CD4-positive, alpha-beta T cell treated with Interleukin-1 beta for 1 hour (primary cell): ENCODE data around the gene STPG1.
"Not testable (repeated sequence)": the region's sequence is repeated elsewhere in the genome, so short reads cannot be mapped to it uniquely, and the experiment has no call there.

Source experiments
- DNase-seq, 2 donors: peaks; one replicate each; pipeline ENCODE4 v3.0.0-alpha.2; 2020 to 2022

Gene STPG1, protein sequence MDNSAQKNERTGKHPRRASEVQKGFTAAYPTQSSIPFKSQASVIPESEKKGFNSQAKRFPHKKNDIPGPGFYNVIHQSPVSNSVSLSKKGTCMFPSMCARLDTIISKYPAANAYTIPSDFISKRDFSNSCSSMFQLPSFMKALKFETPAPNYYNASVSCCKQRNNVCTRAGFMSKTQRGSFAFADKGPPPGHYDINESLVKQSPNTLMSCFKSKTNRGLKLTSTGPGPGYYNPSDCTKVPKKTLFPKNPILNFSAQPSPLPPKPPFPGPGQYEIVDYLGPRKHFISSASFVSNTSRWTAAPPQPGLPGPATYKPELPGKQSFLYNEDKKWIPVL

DNA sequence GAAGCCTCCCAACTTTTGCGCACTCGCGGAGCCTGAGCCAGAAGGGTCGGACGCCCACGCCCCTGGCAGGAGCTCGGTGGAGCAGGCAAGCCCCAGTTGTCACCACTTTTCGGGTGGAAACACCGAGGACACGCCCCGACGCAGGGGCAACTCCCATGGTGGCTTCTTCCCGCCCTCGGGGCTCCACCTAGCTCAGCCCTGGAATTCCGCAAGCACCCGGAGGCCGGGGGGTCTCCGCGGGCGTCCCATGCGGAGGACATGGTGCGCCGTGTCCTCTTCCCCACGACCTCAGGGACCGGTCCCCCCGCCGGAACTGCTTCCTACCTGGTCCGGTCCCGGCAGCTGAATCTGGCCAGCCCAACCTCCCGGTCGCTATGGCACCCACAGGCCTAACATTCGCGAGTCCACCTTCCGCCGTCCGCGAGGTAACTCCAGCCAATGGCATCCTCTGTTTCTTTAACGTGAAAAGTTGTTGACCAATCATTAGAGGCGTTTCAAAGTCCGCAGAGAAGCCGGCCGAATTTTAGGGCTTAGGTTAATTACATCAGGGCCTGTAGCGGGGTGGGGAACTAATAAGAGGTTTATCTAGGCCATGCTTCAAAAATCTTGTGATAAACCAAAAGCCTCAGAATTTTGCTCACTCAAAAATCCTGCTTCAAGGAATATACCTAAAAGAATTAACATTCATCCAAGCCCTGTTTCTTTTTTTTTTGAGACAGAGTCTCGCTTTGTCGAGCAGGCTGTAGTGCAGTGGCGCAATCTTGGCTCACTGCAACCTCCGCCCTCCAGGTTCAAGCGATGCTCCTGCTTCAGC is at the start of gene STPG1:
STPG1 (minus strand) TSS at position 433 of the 814 bp plus-strand sequence. CDS start 12,394 bp downstream, outside the sequence.
- DNase-seq = peak; percentile 84 to 91

DNA sequence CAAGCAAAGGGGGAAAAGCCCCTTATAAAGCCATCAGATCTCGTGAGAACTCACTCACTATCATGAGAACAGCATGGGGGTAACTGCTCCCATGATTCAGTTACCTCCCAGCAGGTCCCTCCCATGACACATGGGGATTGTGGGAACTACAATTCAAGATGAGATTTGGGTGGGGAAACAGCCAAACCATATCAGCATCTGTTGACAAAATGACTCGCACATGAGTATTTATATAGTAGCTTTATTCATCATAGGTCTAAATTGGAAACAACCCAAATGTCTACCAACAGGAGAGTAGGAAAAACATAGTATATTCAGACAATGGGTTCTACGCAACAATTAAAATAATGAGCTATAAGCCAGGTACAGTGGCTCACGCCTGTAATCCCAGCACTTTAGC is 48.5 kb upstream of the STPG1 start:
- not testable (repeated sequence) for DNase-seq

DNA sequence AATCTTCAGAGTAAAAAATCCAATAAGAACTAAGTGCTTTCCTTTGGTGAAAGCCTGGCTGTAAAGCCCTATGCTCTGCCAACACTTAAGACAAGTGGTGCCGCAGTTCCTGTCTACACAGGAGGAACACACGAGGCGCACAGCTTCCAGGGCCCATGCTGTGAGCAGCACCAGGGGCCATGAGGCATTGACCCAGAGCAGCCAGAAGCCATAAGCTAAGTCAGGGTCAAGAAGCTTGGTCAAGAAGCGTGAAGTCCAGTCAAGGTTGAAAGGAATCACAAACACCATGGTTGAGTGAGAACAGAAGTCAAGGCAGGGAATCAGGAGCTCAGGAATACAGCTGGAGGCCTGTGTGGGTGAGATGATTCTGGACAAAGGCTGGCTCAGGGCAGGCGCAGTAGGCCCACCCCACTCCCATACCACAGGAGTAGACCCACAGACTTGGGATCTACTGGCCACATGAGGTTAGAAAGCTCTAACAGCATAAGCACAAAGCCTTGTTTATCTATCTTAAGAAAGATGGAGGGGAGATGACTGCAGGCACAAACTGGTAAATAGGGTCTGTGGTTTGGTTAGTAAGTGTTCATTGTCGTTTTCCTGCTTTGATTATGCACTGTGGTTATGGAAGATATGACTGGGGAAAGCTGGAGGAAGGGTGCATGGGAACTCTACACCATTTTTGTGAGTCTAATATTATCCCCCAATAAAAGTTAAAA is 46.1 kb upstream of the STPG1 start:
- DNase-seq = no peak

DNA sequence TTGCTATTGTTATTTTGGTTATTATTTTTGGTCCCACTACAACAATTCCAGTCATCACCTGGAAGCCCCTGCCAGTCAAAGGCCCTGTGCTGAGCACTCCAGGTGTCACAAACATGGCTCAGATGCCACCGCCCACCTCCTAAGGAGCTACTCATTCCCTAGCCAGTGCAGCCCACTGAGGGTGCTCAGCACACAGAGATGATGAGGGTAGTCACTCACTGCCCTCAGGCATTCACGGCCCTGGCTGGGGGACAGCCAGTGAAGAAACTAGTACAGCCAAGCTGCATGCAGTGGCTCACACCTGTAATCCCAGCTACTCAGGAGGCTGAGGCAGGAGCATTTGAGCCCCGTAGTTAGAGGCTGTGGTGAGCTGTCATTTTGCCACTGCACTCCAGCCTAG is 44.3 kb upstream of the STPG1 start:
- no peak for DNase-seq

DNA sequence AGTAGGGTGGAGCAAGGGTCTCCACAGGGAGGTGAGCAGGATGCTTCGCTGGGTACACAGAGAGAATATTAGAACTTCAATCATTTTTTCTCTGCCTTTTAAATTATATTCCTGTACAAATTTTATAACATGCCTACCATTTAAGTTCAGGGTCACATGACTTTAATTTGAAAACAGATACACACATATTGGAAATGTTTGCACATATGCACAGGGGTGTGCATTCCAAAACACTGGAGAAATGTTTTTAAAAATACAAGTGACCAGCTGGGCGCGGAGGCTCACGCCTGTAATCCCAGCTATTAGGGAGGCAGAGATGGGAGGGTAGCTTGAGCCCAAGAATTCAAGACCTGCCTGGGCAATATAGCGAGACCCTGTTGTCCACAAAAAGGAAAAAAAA is 41.7 kb upstream of the STPG1 start:
- no peak for DNase-seq

DNA sequence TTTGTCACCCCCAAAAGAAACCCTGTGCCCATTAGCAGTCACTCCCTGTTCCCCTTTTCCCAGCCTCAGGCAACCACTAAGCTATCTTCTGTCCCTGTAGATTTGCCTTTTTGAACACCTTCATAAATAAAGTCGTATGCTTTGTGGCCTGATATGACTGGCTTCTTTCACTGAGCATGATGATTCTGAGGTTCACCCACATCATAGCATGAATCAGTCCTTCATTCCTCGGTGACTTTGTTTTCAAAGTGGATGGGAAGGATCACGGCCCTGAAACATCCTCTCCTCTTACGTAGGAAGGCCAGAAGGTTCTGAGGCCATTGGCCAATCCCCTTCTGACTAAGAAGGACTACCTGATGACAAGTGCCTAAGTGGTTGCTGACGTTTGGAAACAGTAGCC is 41.1 kb upstream of the STPG1 start:
- DNase-seq = no peak

DNA sequence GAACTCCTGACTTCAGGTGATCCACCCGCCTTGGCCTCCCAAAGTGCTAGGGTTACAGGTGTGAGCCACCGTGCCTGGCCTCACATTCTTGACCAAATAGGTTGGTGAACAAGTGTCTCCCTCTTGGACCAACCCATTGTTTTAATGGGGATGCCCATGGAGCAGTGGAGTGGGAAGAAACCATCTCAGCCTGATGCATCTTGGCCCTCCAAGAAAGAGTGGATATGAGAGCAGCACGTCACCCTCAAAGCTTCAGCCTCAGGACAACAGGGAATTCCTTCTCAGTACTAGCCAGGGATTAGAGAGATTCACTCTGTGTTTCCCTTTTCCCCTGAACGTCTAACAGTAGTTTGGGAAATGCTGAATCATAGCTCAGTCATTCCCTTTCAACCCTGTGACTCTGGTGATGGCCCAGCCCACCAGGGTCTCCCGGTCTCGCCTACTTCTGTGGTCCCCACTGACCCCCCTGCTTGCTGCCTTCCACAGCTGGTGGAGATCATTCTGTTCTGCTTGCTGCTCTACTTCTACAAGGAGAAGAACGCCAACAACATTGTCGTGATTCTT is 39.4 kb upstream of the STPG1 start:
- no peak for DNase-seq

DNA sequence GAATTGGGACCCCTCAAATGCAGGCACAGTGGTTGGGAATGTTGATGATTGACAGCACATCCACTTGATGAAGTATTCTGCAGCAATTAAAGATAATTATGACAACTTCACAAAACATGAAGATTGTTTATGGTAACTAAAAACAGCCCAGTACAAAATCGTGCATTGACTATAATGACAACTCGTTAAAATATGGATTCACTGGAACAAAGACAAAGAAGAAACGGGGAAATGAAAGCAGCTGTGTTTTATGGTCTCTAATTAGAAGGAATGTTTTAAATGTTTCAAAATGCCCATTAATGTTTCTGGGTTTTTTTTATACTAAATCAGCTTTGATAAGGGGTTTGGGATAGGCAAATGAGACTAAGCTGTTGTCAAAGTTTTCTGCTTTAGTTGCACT is 38.2 kb upstream of the STPG1 start:
- DNase-seq = no peak

DNA sequence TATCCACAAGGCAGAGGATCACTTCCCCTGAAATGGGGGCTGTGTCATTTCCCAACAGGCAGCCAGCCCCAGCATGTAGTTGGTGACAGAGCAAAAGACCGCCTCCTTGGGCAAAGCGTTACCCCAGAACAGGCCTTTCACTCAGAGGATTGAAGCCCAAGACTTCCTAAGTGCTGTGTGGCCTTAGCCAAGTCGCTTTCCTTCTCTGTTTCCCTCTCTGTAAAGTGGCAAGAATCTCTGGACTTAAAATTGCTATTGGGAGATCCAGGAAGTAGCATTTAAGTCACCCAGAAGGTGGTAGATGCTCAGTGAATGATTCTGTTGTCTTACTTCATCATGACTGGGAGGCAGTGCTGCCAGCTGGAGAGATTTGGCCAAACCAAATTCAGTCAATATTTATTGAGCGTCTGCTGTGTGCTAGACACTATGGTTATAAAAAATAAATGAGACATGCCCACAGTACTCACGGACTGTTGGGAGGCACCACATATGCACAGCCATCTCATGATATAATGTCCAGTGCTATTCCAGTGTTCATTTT is 37.3 kb upstream of the STPG1 start:
- DNase-seq = no peak

DNA sequence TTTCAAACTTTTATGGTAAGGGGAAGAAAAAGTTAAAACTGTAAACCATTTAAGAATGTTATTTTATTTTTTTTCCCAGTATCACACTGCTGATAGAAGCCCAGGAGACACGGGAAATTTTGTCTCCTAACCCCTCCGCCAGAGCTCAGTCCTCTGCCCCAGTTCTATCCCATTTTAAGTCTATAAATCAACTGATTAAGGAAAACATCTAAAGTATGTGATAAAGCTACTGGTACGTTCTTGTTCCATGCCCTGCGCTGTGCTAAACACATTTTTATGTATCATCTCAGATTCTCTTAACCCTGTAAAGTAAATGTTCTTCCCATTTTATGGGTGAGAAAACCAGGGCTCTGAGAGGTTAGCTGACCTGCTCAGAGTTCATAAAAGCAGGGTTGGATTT is 36.7 kb upstream of the STPG1 start:
- no peak for DNase-seq

DNA sequence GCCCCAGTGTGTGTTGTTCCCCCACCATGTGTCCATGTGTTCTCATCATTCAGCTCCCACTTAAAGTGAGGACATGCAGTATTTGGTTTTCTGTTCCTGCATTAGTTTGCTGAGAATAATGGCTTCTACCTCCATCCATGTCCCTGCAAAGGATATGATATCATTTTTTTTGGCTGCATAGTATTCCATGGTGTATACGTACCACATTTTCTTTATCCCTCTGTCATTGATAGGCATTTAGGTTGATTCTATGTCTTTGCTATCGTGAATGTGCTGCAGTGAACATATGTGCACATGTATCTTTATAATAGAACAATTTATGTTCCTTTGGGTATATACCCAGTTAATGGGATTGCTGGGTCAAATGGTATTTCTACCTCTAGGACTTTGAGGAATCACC is 32.9 kb upstream of the STPG1 start:
- DNase-seq = not testable (repeated sequence)

DNA sequence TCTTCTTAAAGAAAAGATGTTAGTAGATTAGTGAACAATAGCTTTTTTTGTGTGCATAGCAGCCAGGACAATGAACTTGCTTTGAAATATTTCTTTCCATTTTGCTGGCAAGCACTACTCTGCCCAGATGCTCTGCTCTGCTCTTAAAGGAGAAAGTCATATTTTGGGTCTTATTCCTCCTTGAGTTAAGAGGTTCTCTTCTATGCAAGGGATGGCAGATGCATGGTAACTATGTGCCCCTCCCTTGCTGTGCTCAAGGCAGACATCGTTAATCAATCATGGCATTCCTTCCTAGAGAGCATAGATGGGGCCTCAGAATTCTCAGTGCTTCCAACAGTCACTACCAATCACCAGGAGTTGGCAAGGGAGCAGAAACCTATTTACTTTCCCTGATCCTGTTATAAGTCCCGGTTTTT is 29.7 kb upstream of the STPG1 start:
- no peak for DNase-seq

DNA sequence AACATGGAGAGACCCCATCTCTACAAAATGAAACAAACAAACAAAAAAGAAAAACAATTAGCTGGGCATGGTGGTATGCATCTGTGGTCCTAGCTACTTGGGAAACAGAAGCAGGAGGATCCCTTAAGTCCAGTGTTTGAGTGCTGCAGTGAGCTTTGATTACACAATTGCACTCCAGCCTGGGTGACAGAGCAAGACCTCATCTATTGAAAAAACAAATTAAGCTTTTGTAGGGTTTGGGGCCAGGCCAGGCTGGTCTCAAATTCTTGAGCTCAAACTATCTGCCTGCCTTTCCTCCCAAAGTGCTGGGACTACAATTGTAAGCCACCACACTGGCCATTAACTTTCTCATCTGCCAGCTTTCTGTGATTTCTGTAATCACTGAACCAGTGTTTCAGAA is 29.2 kb upstream of the STPG1 start:
- DNase-seq = no peak

DNA sequence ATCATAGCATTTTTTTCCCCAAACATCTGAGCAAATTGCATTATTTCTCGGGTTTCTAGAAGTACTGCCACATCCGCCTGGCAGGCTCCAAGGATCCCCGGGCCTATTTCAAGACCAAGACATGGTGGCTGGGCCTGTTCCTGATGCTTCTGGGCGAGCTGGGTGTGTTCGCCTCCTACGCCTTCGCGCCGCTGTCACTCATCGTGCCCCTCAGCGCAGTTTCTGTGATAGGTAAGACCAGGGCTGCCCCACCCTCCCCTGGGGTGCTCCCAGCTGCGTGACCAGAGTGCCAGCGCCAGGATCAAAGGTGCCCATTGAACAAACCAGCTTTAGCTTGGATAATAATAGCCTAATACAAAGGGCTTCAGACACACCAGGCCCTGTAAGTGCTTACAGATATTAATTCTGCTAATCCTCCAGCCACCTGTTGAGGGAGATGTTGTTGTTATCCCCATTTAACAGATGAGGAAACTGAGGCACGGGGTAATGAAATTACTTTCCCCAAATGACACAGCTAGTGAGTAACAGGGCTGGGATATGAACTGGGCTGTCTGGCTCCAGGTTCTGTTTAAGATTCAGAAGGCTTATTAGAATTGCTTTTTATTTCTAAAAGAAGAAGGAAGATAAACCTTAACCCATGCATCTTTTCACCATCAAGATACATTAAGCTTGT is 28.6 kb upstream of the STPG1 start:
- DNase-seq = no peak

DNA sequence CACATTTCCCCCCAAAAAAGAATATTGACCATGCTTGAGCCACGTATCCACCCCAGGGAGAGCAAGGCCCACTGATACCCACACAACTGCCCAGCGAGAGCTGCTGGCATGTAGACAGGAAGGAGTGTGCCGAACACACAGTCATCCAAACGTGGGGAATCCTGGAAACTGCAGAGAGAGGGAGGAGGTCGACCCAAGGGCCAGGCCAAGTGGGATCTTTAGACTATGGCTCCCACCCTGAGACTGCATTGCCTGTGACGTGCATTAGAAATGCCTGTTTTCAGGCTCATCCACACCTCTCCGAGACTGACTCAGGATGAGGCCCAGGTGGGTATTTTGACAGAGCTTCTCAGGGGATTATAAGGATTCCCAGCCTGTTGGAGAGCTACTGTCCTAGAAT is 27.9 kb upstream of the STPG1 start:
- DNase-seq = no peak

DNA sequence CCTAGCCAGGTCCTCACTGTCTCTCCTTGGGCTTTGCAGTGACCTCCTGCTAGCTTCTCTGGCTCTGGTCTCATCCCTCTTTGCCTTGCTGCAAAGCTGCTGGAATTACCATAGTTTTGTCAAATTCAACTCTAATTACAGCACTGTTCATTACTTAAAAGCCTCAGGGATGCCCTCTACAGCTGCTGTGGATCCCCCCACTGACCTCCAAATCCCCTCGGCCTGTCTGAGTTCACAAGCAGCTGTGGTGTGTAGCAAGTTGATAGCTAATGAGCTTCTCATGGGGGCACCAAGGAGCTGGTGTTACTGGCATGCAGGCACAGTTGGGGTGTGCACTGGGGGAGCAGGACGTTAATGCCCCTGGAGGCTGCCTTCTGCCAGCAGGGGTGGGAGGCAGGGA is 26.9 kb upstream of the STPG1 start:
- DNase-seq = no peak

DNA sequence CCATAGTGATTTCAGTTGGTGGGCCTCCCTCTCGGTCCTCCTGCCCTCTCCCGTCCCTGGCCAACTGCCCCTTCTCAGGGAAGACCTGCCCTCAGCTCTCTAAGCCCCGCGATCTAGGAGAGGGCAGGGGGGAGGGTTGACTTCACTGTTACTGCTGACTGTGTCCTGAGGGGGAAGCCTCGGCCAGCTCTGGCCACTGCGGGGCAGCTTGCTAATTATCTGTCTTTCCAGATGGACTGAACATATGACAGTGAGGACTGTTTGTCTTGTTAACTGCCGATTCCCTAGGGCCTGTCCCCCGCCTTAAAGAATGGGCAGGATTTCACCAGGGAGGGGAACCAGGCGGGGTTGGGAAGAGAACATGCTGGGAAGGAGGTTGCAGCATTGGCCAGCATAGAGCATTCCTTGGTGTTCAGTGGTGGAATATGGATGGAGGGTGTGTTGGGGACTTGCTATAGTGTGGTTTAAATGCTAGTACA is 24.9 kb upstream of the STPG1 start:
- DNase-seq = no peak

DNA sequence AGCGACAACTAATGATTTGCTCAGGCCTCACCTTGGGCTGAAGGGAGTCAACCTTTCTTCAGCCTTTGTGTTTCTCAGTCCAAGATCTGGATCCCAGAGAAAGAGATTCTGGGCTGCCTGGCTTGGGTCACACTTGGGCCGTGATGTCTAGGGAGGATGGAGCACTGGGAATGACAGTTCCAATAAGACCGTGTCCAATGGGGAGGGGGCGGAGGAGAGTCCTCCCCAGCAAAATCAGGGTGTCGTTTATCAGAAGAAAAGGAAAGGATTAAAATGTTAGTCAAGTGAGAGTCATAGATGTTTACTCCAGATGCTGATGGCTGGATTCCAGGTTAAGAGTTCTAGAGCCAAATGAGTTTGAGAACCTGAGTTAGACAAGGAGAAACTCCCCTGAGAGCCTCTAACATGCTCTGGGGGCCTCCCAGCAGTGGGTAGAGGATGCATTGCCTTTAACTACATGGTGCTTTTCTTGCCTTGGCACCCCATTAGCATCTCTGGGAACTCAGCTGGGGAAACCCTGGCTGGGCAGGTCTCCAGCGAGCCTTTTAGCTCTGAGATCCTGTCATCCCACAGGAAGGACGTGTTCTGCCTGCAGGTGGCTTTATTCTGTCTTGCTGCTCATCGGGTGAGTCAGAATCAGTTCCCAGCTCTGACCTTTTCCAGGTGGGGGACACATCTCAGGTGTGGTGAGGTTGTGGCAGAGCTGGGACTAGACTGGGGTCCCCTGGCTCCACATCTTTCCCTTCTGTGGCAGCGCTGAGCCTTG is 24.2 kb upstream of the STPG1 start:
- no peak for DNase-seq

DNA sequence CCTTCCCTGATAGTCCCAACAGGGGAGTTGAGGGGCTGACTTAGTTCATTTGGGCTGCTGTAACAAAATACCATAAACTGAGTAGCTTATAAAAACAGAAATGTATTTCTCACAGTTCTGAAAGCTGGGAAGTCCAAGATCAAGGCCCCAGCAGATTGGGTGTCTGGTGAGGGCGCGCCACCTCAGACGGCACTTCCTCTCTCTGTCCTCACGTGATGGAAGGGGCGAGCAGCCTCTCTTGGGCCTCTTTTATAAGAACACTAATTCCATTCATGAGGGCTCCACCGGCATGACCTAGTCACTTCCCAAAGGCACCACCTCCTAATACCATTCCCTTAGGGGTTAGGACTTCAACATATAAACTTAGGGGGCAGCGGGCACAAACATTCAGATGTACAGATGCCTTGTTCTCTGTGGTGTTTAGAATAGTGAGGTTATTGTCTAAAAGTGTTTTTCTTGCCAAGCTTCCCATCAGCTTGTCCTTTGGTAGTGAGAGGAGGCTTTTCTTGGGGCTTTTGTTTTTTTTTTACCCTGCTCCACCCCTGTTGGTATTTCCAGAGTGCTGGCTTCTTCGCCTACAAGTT is 22.3 kb upstream of the STPG1 start:
- DNase-seq = no peak

DNA sequence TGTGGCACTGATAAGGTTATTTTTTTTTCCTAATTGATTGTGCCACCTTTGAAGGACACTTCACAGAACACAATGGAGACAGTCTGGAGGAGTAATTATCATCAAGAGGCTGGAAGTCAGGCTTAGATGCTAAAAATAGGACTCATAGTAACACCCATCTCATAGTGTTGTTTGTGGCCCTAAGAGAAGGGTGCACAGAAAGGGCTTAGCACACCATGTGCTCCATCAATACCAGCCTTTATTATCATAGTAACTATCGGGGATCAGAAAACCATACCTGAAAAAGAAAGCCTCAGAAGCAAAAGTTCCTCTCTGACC is 13.9 kb upstream of the STPG1 start:
- DNase-seq = no peak
